SKM-1 treated with dmso at 0.1 percent for 144 hours (cell line): ENCODE measurements around the gene YTHDF1.

ENCODE experiments used
- DNase-seq: peaks from one replicate; lab custom pipeline; 2025; ENCODE audit not compliant: unreplicated experiment; lab: John Stamatoyannopoulos, UW

Gene YTHDF1

DNA sequence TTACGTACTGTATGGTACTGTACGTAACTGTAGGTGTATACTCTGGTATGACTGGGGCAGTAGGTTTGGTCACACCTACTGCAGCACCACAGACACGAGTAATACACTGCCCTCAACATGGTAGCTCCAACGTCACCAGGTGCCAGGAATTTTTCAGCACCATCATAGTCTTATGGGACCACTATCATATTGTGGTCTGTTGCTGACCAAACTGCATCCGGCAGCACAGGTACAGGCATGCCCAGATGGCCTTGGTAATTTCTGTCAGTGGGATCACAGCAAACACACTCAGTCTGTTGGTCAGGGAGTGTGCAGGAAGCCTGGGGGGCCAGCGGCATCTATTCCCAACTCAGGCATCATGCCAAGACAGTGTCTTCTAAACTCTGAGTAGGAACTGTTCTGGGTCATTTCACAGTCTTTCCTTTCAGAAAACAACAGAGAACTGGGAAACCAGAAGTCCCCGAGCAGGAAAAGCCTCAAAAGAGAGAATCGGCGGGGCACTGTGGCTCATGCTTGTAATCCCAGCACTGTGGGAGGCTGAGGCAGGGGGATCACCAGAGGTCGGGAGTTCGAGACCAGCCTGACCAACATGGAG is 5.8 kb downstream of the YTHDF1 start:
- no peak for DNase-seq

DNA sequence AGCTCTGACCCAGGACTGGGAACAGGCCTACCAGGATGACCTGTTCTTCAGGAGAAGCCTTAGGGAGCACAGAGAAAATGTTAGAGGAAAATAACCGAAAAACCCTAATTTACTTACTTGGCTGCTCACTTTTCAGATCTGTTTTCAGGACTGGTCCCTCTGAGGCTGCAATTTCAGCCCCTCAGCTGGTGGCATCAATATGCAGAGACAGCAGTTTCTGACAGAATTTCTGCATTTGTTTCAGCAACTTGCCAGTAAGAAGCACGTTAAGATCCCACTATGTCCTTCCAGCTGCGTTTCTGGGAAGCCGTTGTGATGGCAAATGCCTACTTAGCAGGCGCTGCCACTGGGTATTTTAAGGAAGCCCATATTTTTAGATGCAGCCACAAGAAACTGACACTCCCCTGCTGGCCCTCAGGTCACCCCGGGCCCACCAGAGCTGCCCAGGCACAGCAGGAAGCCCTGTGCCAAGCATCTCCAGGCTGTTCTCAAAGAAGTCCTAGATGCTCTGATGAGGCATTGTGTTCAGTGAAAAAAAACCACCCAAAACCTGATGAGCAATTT is 7.5 kb downstream of the YTHDF1 start:
- DNase-seq = no peak

GRCh38 chr20:63206878-63207277 is 9.1 kb downstream of the YTHDF1 start:
- no peak for DNase-seq

GRCh38 chr20:63205896-63206295 is 10.0 kb downstream of the YTHDF1 start:
- DNase-seq = no peak

DNA sequence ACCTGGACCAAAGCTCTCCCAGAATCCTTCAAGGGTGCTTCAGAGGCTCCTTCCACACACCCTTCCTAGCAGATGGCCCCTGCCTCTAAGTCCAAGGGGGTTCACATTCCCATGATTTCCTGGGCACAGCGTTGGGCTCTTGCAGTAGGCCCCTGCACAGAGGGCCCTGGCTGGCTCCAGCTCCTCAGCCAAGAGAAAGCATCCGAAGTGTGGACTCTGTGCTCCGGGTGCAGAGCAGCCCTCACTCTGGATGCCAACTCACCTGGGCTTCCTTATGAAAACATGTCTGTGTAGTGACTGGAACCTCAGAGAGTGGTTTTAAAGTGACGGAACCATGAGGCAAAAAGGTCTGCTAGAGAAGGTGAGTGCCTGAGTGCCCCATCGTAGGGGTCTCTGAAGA is 11.6 kb downstream of the YTHDF1 start:
- DNase-seq = no peak

GRCh38 chr20:63202811-63203526 is 13.0 kb downstream of the YTHDF1 start:
- no peak for DNase-seq

GRCh38 chr20:63202021-63202420 is 13.9 kb downstream of the YTHDF1 start:
- no peak for DNase-seq

DNA sequence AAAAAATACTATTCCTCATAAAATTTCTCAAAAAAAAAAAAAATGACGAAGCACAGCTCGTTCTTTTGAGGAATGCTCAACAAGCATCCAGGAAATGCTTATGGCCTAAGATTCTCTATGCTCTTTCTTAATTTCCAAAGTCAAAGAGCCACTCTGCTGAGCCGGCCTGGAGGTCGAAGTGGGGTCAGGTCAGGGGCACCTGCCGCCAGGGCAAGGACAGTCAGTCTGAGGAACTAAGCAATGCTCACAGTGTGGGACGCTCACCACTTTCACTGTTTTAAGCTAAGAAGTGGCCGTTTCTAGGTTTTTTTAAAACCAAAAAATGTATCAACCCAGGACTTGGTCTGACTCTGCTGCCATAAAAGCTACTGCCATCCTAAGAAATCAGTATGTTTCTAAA is 17.3 kb downstream of the YTHDF1 start:
- no peak for DNase-seq

DNA sequence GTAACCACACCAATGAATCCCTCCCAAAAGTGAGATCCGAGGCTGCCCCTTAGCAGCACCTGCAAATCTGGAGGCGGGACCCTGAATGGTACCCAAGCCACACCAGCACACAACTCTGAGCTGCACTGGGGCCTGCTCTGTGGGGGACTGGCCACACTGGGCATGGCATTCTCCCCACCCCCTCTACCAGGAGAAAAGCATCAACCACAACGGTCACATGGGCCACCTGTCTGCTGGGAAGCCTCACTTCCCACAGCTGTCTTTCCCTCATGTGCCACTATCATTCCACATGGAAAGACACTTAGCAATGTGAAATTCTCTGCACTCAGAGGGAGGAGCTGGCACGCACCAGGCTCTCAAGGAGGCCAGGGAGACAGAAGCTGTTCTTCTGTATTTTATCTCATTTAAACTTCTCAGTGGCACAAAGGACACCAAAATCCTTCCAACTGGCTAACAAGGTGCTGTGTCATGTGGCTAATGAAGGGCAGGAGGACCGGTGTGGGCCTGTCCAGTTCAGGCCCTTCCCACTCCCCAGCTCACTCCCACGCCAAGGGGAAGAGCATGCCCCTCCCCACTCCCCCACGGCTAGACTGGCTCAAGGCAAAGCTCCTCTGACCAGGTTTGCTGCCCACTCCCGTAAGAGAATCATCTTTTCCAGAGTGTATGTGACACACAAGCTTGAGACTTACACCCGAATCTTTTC is 19.0 kb downstream of the YTHDF1 start:
- DNase-seq = no peak

DNA sequence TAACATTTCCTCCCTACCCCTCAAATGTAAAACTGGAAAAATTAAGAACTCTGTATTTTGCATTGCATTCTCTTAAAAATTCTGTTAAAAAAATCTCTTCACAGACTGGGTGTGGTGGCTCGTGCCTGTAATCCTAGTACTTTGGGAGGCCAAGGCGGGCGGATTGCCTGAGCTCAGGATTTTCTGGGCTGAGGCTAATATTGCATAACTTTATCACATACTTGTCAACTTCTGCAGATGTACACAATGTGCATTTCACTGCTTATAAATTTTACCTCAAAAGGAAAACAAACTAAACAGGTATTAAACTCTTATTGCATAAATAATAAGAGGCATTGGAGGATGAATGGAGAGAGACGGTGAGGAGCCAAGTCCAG is 21.1 kb downstream of the YTHDF1 start:
- DNase-seq = no peak

- no peak for DNase-seq
Observed at GRCh38 chr20:63194007-63194796, 21.7 kb downstream of the YTHDF1 start.

DNA sequence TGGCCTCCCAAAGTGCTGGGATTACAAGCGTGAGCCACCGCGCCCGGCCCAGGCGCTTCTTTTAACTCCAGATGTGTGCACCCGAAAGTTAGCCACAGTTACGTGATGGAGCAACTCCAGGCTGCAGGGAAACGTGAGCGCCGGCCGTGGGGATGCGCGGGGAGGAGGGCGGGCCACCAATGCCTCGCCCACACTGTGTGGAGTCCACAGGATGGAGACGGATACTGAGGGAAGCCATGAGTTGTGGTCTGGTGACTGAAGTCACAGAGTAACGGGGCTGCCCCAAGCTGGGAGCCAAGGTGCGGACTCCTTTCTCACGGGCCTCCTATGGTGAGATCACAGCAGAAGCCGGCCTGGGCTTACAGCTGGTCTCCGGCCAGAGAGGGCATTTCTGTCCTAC is 23.2 kb downstream of the YTHDF1 start:
- DNase-seq = no peak

- DNase-seq = no peak
Observed at GRCh38 chr20:63191400-63191799, 24.5 kb downstream of the YTHDF1 start.

GRCh38 chr20:63190828-63191227 is 25.1 kb downstream of the YTHDF1 start:
- no peak for DNase-seq

DNA sequence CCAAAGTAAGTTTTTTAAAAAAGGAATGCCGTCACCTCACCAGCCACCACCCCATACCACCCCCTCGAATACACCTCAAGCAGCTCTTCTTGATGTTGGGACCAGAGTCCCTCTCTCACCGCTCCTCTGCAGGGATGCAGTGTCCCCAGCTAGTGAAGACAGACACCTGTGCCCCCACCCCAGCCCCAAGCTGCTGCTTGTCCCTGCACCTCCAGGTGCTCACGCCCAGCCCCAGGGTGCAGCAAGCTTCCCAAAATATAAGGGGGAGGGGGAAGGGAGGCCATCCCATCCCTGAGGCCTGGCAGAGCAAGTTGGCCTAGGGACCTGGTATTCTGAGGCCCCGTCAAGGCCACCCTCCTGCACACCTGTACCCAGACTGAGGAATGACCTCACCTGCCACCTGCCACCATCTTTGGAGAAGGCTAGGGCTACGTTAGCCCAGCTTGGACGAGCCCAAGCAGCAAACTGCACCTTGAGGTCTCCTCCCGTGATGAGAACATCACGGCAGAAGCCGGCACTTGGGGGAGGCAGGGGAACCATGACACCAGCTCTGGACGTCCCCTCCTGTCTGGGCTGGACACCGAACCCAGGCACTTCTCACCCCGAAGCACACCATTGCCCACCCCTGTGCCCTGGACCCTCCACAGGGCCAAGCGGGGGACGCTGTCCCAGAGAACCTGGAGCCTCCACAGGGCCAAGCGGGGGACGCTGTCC is 25.9 kb downstream of the YTHDF1 start:
- no peak for DNase-seq

DNA sequence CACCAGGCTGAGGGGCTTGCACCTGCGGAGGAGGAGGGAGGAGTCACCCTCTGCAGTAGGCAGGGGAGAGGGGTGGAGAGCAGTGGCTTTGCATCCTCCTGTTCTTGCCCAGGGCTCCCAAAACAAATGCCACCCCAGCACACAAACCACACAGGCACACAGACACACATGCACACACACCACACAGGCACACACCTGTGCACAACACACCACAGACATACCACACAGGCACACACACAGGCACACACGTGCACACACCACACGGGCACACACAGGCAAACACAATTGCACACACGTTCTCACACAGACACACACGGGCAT is 26.6 kb downstream of the YTHDF1 start:
- DNase-seq = no peak

DNA sequence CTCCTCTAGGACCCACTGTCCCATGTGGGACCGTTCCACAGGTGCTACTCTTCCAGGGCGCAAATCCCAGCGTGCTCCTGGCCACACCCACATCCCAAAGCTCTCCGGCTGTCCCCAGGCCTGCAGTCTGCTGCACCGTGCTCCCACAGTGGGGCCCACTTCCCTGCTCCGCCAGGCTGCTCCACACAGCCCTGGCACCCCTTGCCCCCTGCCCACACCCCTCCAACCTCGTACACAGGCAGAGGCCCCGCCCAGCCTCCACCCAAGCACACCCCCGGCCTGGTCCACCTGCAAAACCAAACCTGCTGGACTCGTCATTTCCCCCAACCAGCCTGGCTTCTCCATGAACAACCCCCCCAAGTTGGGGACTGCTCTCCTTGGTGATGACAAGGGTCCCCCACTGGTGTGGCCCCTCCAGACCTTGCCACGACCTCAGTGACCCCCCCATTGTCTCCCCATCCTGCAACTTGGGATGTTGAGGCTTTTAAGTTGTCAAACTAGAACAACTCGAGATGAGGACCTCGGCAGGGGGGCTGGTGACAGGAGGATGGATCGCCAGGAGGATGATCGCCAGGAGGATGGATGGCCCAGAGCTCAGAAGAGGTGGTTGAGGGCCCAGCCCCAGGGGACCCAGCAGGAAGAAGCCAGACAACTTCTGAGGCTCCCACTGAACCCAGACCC is 27.1 kb downstream of the YTHDF1 start:
- DNase-seq = no peak

- no peak for DNase-seq
Observed at GRCh38 chr20:63188159-63188442, 27.8 kb downstream of the YTHDF1 start.

DNA sequence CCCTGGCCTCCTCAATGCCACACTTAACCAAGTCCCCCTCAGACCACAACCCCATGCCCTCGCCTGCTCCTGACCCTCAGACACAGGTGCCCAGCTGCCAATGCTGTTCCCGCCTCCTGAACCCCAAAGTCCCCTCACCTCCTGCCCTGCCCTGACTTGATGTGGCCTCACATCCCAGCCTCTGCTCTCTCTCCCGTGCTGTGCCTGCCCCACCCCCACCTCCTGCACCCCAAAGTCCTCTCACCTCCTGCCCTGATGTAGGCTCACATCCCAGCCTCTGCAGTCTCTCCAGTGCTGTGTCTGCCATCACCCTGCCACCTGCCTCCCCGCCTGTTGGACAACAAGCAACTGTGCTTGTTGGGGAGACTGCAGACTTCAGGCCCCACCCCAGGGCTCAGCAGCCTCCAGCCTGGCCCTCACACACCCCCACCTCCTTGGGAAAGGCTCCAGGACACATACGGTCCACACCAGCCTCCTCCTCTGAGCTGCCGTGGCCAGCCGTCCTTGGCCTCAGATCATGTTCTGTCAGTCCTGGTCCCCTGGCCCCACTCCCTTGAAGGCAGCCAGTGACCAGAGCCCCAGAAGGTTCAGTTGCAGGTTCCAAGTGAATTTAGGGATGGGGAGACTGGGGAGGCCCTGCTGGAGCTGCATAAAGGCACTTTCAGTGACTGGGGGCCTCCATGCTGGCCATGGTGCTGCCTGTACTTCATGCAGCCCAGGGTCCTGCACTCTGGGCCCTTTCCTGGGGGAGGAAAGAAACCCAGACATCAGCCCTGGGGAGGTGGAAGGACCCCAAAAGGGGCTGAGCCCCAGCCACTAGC is 28.4 kb downstream of the YTHDF1 start:
- no peak for DNase-seq
